Retinal pigment epithelial cell (primary cell): ENCODE measurements around the gene GPC3.

Experiments
- DNase-seq: peaks from one replicate; pipeline ENCODE4 v3.0.0-alpha.2; 2010; ENCODE audit warnings: low read depth
- H3K4me3 ChIP-seq: 2 replicates; pipeline ENCODE4 v1.5.1; 2011; ENCODE audit warnings: mild to moderate bottlenecking, low read length, control low read depth, moderate library complexity
- CTCF ChIP-seq: conservative IDR thresholded peaks from 2 replicates; pipeline ENCODE4 v1.5.1; 2011; ENCODE audit warnings: low read depth, low read length, control low read depth, inconsistent platforms

Gene GPC3

GRCh38 chrX:133588827-133589226 is 396.6 kb downstream of the GPC3 start:
- TF ChIP-seq CTCF = no peak
- H3K4me3 ChIP-seq = no peak overlapping the region
- DNase-seq = no peak

- DNase-seq = no peak
- TF ChIP-seq CTCF = no peak
- H3K4me3 ChIP-seq = no peak overlapping the region
Measured at GRCh38 chrX:133587818-133588217, 397.6 kb downstream of the GPC3 start.

- no peak for DNase-seq
- no peak overlapping the region for H3K4me3 ChIP-seq
- no peak for TF ChIP-seq CTCF
Measured at GRCh38 chrX:133587071-133587470, 398.3 kb downstream of the GPC3 start.

- no peak for DNase-seq
- H3K4me3 ChIP-seq = no peak overlapping the region
- no peak for TF ChIP-seq CTCF
Measured at GRCh38 chrX:133586443-133586842, 399.0 kb downstream of the GPC3 start.

GRCh38 chrX:133583825-133584224 is 401.6 kb downstream of the GPC3 start:
- DNase-seq = no peak
- TF ChIP-seq CTCF = no peak
- no peak overlapping the region for H3K4me3 ChIP-seq

GRCh38 chrX:133580625-133581024 is 404.8 kb downstream of the GPC3 start:
- DNase-seq = no peak
- no peak overlapping the region for H3K4me3 ChIP-seq
- no peak for TF ChIP-seq CTCF

- TF ChIP-seq CTCF = no peak
- H3K4me3 ChIP-seq = no peak overlapping the region
Measured at GRCh38 chrX:133579631-133580030, 405.8 kb downstream of the GPC3 start.

More at GRCh38 chrX:133579631-133580030, 405.8 kb downstream of the GPC3 start:
- DNase-seq = no peak
